ENCODE results near the gene FASTK.
"Not testable (repeated sequence)": the region's sequence is repeated elsewhere in the genome, so short reads cannot be mapped to it uniquely, and the experiment has no call there.

FASTK gene

GRCh38 chr7:151031011-151031410 lies 49.6 kb downstream of the FASTK start:
- no peak for TF ChIP-seq CTCF (IDR thresholded peaks at IDR 0.05; ENCODE audit: low read depth, low read length, missing control alignments)
- DNase-seq (ENCODE audit: low read depth): no peak
- H3K4me3 ChIP-seq (ENCODE audit: low read depth, low read length): no peak overlapping the region

GRCh38 chr7:151028948-151029501 lies 51.6 kb downstream of the FASTK start:
- no peak for TF ChIP-seq CTCF (IDR thresholded peaks at IDR 0.05; ENCODE audit: low read depth, low read length, missing control alignments)
- H3K4me3 ChIP-seq (ENCODE audit: low read depth, low read length): peak overlapping the region; percentile 82
- no peak for DNase-seq (ENCODE audit: low read depth)

GRCh38 chr7:151028131-151028947 lies 52.3 kb downstream of the FASTK start, which contains the start of gene ABCB8:
Gene ABCB8, plus strand, starts transcription at chr7:151028450. Its CDS starts 66 bp downstream, at chr7:151028516.
- peak; percentile 96 for DNase-seq (ENCODE audit: low read depth)
- peak within 1 kb of the TSS; percentile 82 for H3K4me3 ChIP-seq (ENCODE audit: low read depth, low read length)
- TF ChIP-seq CTCF (IDR thresholded peaks at IDR 0.05; ENCODE audit: low read depth, low read length, missing control alignments): peak; percentile 32

GRCh38 chr7:151027728-151028130 lies 52.9 kb downstream of the FASTK start:
- H3K4me3 ChIP-seq (ENCODE audit: low read depth, low read length): peak overlapping the region; percentile 64
- DNase-seq (ENCODE audit: low read depth): not testable (repeated sequence)

GRCh38 chr7:151026771-151027727 lies 53.6 kb downstream of the FASTK start:
- DNase-seq (ENCODE audit: low read depth); H3K4me3 ChIP-seq (ENCODE audit: low read depth, low read length): not testable (repeated sequence)

All from GM12864 (cell line).